ENCODE data around the gene UBE2O. TPM values are rescaled to one million over a fixed set of nuclear protein-coding genes. Genes with fewer than 3 reads are reported as not detected.

UBE2O gene
- total and polyA plus RNA-seq, 7 donors: 6.2 to 26.3 (median 12.9) TPM

DNA sequence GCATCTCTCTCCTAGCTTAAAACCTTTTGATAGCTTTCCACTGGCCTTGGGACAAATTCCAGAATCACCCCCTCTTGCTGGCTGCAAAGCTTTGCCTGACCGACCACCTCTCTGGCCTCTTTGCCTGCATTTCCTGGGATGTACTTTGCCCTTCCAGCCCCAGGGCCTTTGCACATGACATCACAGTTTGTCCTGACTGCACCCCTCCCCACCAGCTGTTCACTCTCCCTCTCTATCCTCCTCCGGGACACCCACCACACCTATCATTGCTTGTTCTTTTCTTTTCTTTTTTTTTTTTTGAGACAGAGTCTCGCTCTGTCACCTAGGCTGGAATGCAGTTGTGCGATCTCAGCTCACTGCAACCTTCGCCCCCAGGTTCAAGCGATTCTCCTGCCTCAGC lies 22.4 kb upstream of the UBE2O start:
- Histone ChIP-seq H3K9me3 (no peaks in the 10 kb centered on the region), H3K36me3 (peaks cover 0 to 3% (median 2%) of the 10 kb centered on the region in 4 donors), H3K4me1 (no peaks in the 10 kb centered on the region), H3K4me3 (no peak overlapping the region), H3K27ac (no peak overlapping the region), H3K27me3 (no peaks in the 10 kb centered on the region)
- intact Hi-C loops (cut with DNase I): no loop called here
- TF ChIP-seq POLR2A (IDR thresholded peaks at IDR 0.05) (no peak), EP300 (IDR thresholded peaks at IDR 0.05) (no peak)
- TF ChIP-seq, protein P1, sequence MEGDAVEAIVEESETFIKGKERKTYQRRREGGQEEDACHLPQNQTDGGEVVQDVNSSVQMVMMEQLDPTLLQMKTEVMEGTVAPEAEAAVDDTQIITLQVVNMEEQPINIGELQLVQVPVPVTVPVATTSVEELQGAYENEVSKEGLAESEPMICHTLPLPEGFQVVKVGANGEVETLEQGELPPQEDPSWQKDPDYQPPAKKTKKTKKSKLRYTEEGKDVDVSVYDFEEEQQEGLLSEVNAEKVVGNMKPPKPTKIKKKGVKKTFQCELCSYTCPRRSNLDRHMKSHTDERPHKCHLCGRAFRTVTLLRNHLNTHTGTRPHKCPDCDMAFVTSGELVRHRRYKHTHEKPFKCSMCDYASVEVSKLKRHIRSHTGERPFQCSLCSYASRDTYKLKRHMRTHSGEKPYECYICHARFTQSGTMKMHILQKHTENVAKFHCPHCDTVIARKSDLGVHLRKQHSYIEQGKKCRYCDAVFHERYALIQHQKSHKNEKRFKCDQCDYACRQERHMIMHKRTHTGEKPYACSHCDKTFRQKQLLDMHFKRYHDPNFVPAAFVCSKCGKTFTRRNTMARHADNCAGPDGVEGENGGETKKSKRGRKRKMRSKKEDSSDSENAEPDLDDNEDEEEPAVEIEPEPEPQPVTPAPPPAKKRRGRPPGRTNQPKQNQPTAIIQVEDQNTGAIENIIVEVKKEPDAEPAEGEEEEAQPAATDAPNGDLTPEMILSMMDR (IDR thresholded peaks at IDR 0.05): no peak
- WGBS, 2 donors: 96 to 98% methylated on average over 6 of the region's 6 CpGs
- no peak for DNase-seq

DNA sequence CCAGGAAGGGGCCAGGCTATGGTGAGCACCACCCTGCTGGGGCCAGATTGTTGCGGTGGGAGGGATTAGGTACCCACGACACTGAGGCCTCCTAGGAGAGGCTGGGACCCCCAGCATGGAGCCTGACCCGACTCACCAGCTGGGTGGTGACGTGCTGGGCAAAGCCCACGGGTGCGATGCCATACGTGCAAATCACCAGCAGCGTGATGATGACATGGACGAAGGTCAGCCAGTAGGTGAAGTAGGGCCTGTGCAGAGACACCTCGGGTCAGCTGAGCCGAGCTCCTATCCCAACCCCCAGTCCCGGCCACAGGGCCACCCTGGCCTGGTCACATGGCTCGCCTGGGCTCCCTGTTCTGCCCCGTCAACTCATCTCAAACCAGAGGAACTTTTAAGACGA lies 21.9 kb upstream of the UBE2O start:
- WGBS, 2 donors: 94 to 95% methylated on average over 15 of the region's 15 CpGs
- intact Hi-C loops (cut with DNase I): no loop called here
- Histone ChIP-seq H3K27me3 (no peaks in the 10 kb centered on the region), H3K27ac (no peak overlapping the region), H3K4me3 (no peak overlapping the region), H3K4me1 (no peaks in the 10 kb centered on the region), H3K9me3 (no peaks in the 10 kb centered on the region), H3K36me3 (peaks cover 0 to 3% (median 2%) of the 10 kb centered on the region in 4 donors)
- TF ChIP-seq EP300 (IDR thresholded peaks at IDR 0.05) (no peak), POLR2A (IDR thresholded peaks at IDR 0.05) (no peak), POLR2AphosphoS5 (IDR thresholded peaks at IDR 0.05) (no peak)
- TF ChIP-seq, protein P1 (IDR thresholded peaks at IDR 0.05): no peak
- no peak for DNase-seq

DNA sequence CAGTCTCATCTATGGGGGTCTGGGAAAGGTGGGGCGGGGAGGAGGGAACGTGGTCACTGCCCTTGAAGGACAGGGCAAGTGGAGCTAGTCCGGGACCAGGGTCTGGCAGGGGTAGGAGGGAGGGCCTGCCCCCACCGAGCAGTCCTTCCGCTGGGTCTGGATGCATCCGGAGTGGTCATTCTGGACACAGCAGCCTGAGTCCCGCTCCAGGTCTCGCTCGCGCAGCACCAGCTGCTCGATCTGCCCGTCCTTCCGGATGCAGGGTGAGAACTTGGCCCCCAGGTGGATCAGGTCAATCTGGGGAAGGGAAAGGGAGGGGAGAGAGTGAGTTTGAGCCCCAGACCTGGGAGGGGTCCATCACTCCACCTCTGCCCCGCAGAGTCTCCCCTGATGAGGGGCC lies 21.3 kb upstream of the UBE2O start:
- Histone ChIP-seq H3K4me1 (no peaks in the 10 kb centered on the region), H3K9me3 (no peaks in the 10 kb centered on the region), H3K4me3 (no peak overlapping the region), H3K36me3 (peaks cover 0 to 3% (median 2%) of the 10 kb centered on the region in 4 donors), H3K27me3 (no peaks in the 10 kb centered on the region), H3K27ac (no peak overlapping the region)
- TF ChIP-seq, protein P1 (IDR thresholded peaks at IDR 0.05): no peak
- TF ChIP-seq EP300 (IDR thresholded peaks at IDR 0.05) (no peak), POLR2AphosphoS5 (IDR thresholded peaks at IDR 0.05) (no peak), POLR2A (IDR thresholded peaks at IDR 0.05) (no peak)
- DNase-seq: no peak
- intact Hi-C loops (cut with DNase I): no loop called here
- 96% methylated on average over 14 of the region's 14 CpGs for WGBS, 2 donors

DNA sequence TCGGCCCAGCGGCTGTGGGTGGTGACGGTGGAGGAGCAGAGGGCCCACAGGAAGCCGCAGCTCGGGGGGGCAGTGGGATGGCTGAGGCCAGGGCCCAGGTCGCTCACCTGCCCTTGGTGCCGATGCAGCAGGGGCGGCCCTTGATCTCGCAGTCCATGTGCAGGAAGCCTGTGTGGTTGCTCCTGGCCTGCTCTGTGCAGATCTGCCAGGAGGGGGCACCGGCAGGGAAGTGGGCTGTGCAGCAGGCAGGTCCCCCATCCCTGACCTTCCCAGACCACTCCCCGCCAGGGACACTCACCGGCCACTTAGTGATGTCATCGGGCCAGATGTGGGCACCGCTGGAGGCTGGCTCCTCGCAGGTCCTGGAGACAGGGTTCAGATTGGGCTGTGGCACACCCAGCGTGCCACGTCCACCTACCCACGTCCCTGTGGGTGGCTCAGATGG lies 20.6 kb upstream of the UBE2O start:
- H3K27ac ChIP-seq: no peak overlapping the region
- intact Hi-C loops (cut with DNase I): no loop called here
- no peaks in the 10 kb centered on the region for H3K9me3 ChIP-seq
- no peaks in the 10 kb centered on the region for H3K27me3 ChIP-seq
- peaks cover 0 to 3% (median 2%) of the 10 kb centered on the region in 4 donors for H3K36me3 ChIP-seq
- WGBS, 2 donors: 88 to 90% methylated on average over 18 of the region's 18 CpGs
- no peak for DNase-seq
- no peaks in the 10 kb centered on the region for H3K4me1 ChIP-seq
- TF ChIP-seq POLR2AphosphoS5 (IDR thresholded peaks at IDR 0.05) (no peak), EP300 (IDR thresholded peaks at IDR 0.05) (no peak), POLR2A (IDR thresholded peaks at IDR 0.05) (no peak)
- TF ChIP-seq, protein P1 (IDR thresholded peaks at IDR 0.05): no peak
- no peak overlapping the region for H3K4me3 ChIP-seq

DNA sequence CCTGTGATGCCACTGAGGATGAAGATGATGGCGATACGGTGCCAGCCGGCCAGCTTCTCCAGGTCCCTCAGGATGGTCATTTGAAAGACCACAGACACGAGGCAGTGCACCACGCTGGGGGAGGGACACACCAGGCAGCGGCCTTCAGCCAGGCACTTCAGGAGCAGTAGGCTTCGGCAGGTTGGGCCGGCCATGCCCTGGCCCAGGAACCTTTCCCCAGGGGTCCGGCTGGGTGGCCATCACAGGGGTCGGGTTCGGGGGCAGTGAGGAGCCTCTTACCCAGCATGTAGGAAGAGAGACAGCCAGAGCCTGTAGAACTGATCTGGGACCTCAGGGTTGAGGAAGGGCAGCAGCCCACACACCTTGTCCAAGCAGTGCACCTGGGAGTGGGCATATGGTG lies 19.8 kb upstream of the UBE2O start:
- no peaks in the 10 kb centered on the region for H3K27me3 ChIP-seq
- H3K9me3 ChIP-seq: no peaks in the 10 kb centered on the region
- no peaks in the 10 kb centered on the region for H3K4me1 ChIP-seq
- H3K36me3 ChIP-seq: peaks cover 0 to 3% (median 2%) of the 10 kb centered on the region in 4 donors
- TF ChIP-seq POLR2A (IDR thresholded peaks at IDR 0.05) (no peak), POLR2AphosphoS5 (IDR thresholded peaks at IDR 0.05) (no peak), EP300 (IDR thresholded peaks at IDR 0.05) (no peak)
- TF ChIP-seq, protein P1 (IDR thresholded peaks at IDR 0.05): no peak
- intact Hi-C loops (cut with DNase I): no loop called here
- H3K4me3 ChIP-seq: no peak overlapping the region
- DNase-seq: no peak
- H3K27ac ChIP-seq: no peak overlapping the region
- 95 to 96% methylated on average over 11 of the region's 11 CpGs for WGBS, 2 donors
